HCT116 (cell line): ENCODE results near the gene TENM3. TPM values are rescaled to one million over a fixed set of nuclear protein-coding genes. Genes with fewer than 3 reads are reported as not detected.
A peak's percentile ranks its signal among the peaks of the same experiment; 100 is the strongest.

Experiments
- ATAC-seq: fragments of 200-7000 bp; cut with Tn5 transposase; 2 replicates; pipeline ENCODE4 v1.9.1; 2020; ENCODE audit warnings: mild to moderate bottlenecking, moderate library complexity
- BruUV-seq: library from RNA; stranded (reverse); fragments of 400-500 nt; replicated peaks from 2 replicates; lab custom pipeline; 2021; lab: Mats Ljungman, UMichigan
- CTCF ChIA-PET: fragments of 300-600 bp; sonication (Branson Sonifier 250); formaldehyde crosslinking; loops from one replicate; lab custom pipeline; 2021; ENCODE audit warnings: antibody characterized with exemption; lab: Charles Lee
- POLR2A ChIA-PET: fragments of 300-600, 350-600 bp; sonication (Branson Sonifier 250); formaldehyde crosslinking; loops from one replicate; lab custom pipeline; 2021; ENCODE audit warnings: antibody characterized with exemption; lab: Charles Lee
- RAD21 ChIA-PET, 2 experiments: fragments of 300-600 bp; sonication (Branson Sonifier 250); formaldehyde crosslinking; loops; one replicate each; lab custom pipeline; 2023; ENCODE audit warnings: low total read pairs in 2 of 2; ENCODE audit not compliant: uncharacterized antibody in 2 of 2, unreplicated experiment in 2 of 2, low non-redundant PET in 1 of 2; lab: Charles Lee
- DNase-seq: peaks from one replicate; pipeline ENCODE4 v3.0.0-alpha.2; 2010; ENCODE audit warnings: low read depth, low spot score
- H2AFZ ChIP-seq: fragments of 200-600 bp; shearing (Covaris generic), sonication (generic); 2 replicates; pipeline ENCODE4 v1.6.1; 2017; ENCODE audit warnings: low read depth, mixed run types, mixed read lengths, antibody characterized with exemption, low read length; ENCODE audit not compliant: poor library complexity, severe bottlenecking
- H3K27ac ChIP-seq: 2 replicates; pipeline ENCODE4 v1.5.1; 2012; ENCODE audit warnings: low read depth, low read length
- H3K27me3 ChIP-seq: fragments of 200-600 bp; sonication (generic); 2 replicates; pipeline ENCODE4 v1.6.1; 2016; ENCODE audit warnings: mixed run types, low read length, mixed read lengths; ENCODE audit not compliant: insufficient read depth
- H3K36me3 ChIP-seq, 2 experiments: fragments of 200-500 bp in 1 of 2; fragments of 200-600 bp in 1 of 2; sonication (Bioruptor generic) in 1 of 2; sonication (generic) in 1 of 2; 2 replicates each; pipeline versions ENCODE4 v1.5.1 to v1.6.1; 2014 to 2016; ENCODE audit warnings: low read length in 2 of 2, inconsistent platforms in 1 of 2, mixed read lengths in 1 of 2, mixed run types in 1 of 2; ENCODE audit not compliant: insufficient read depth in 2 of 2, control insufficient read depth in 1 of 2
- H3K4me1 ChIP-seq, 2 experiments: fragments of 200-600 bp in 1 of 2; sonication (generic) in 1 of 2; 2 replicates each; pipeline versions ENCODE4 v1.5.1 to v1.6.1; 2012 to 2017; ENCODE audit warnings: low read length in 2 of 2, inconsistent platforms in 1 of 2, mild to moderate bottlenecking in 1 of 2, mixed read lengths in 1 of 2, mixed run types in 1 of 2, moderate library complexity in 1 of 2; ENCODE audit not compliant: insufficient read depth in 2 of 2, control insufficient read depth in 1 of 2
- H3K4me2 ChIP-seq: fragments of 200-600 bp; sonication (generic); 2 replicates; pipeline ENCODE4 v1.6.1; 2017; ENCODE audit warnings: mixed run types, low read length, mixed read lengths
- H3K4me3 ChIP-seq, 2 experiments: fragments of 200-600 bp in 1 of 2; sonication (generic) in 1 of 2; replicated peaks in 1 of 2; 2 replicates each; pipeline ENCODE4 v1.5.1; 2011 to 2016; ENCODE audit warnings: low read length in 2 of 2, control low read depth in 1 of 2, low read depth in 1 of 2, mild to moderate bottlenecking in 1 of 2, mixed read lengths in 1 of 2, mixed run types in 1 of 2
- H3K79me2 ChIP-seq: fragments of 200-600 bp; sonication (generic); 2 replicates; pipeline ENCODE4 v1.6.1; 2017; ENCODE audit warnings: mild to moderate bottlenecking, mixed run types, low read length, moderate library complexity, mixed read lengths; ENCODE audit not compliant: insufficient read depth
- H3K9ac ChIP-seq: fragments of 200-600 bp; sonication (generic); 2 replicates; pipeline ENCODE4 v1.6.1; 2016; ENCODE audit warnings: low read length, mixed read lengths
- H3K9me2 ChIP-seq: fragments of 200-600 bp; sonication (generic), shearing (Covaris generic); 2 replicates; pipeline ENCODE4 v1.6.1; 2017; ENCODE audit warnings: mixed run types, mild to moderate bottlenecking, moderate library complexity; ENCODE audit not compliant: insufficient read depth
- H3K9me3 ChIP-seq, 2 experiments: fragments of 200-500 bp in 1 of 2; fragments of 200-600 bp in 1 of 2; sonication (Bioruptor generic) in 1 of 2; sonication (generic) in 1 of 2; 2 replicates each; pipeline ENCODE4 v1.6.1; 2014 to 2017; ENCODE audit warnings: low read length in 2 of 2, mixed read lengths in 2 of 2, inconsistent platforms in 1 of 2, low read depth in 1 of 2, mild to moderate bottlenecking in 1 of 2, mixed run types in 1 of 2, moderate library complexity in 1 of 2; ENCODE audit not compliant: control insufficient read depth in 1 of 2, insufficient read depth in 1 of 2
- H4K20me1 ChIP-seq: fragments of 200-600 bp; sonication (generic), shearing (Covaris generic); 2 replicates; pipeline ENCODE4 v1.6.1; 2017; ENCODE audit warnings: mixed run types, mild to moderate bottlenecking, moderate library complexity; ENCODE audit not compliant: insufficient read depth
- EZH2 ChIP-seq: fragments of 200-600 bp; sonication (generic); IDR thresholded peaks from 2 replicates; pipeline ENCODE4 v1.6.1; 2017; ENCODE audit warnings: antibody characterized with exemption, mixed run types
- RAD21 ChIP-seq: IDR thresholded peaks from 2 replicates; pipeline ENCODE4 v1.6.1; 2012; ENCODE audit warnings: low read depth, mild to moderate bottlenecking
- YY1 ChIP-seq: IDR thresholded peaks from 2 replicates; pipeline ENCODE4 v1.6.1; 2011; ENCODE audit warnings: low read length, low read depth, moderate library complexity, mild to moderate bottlenecking; ENCODE audit not compliant: insufficient replicate concordance; ENCODE audit errors: extremely low read depth
- intact Hi-C: fragments of 100-400 bp; cut with micrococcal nuclease; formaldehyde crosslinking; loops from 2 replicates; pipeline ENCODE4 v1.10.0; 2022
- total RNA-seq: library from RNA; stranded (reverse); gene quantifications from one replicate; pipeline ENCODE4 v1.2.1, GENCODE V29; 2021; ENCODE audit not compliant: unreplicated experiment
- TF ChIP-seq, protein P1 (sequence below): IDR thresholded peaks from 2 replicates; pipeline ENCODE4 v1.6.1; 2011; ENCODE audit warnings: mild to moderate bottlenecking, low read length, moderate library complexity; ENCODE audit not compliant: insufficient replicate concordance; ENCODE audit errors: extremely low read depth

Gene TENM3
- total RNA-seq, 1 experiment from 2014 or later, result 0.54 TPM

- ATAC-seq, result no peak
- no peaks in the 10 kb centered on the region for H4K20me1 ChIP-seq
- peaks cover 65% of the 10 kb centered on the region for H3K27me3 ChIP-seq
- TF ChIP-seq EZH2 (0 out of 2 replicates have a peak, but pooled peaks have one; percentile 53), YY1 (no peak)
- TF ChIP-seq, protein P1, sequence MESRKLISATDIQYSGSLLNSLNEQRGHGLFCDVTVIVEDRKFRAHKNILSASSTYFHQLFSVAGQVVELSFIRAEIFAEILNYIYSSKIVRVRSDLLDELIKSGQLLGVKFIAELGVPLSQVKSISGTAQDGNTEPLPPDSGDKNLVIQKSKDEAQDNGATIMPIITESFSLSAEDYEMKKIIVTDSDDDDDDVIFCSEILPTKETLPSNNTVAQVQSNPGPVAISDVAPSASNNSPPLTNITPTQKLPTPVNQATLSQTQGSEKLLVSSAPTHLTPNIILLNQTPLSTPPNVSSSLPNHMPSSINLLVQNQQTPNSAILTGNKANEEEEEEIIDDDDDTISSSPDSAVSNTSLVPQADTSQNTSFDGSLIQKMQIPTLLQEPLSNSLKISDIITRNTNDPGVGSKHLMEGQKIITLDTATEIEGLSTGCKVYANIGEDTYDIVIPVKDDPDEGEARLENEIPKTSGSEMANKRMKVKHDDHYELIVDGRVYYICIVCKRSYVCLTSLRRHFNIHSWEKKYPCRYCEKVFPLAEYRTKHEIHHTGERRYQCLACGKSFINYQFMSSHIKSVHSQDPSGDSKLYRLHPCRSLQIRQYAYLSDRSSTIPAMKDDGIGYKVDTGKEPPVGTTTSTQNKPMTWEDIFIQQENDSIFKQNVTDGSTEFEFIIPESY, result no peak
- H3K79me2 ChIP-seq, result no peaks in the 10 kb centered on the region
- no peaks in the 10 kb centered on the region for H3K4me1 ChIP-seq
- no peak overlapping the region for H3K9ac ChIP-seq
- ChIA-PET POLR2A (no interaction called here), RAD21 (no interaction called here), CTCF (no interaction called here)
- no peak overlapping the region for H3K27ac ChIP-seq
- no peak for DNase-seq
- H3K4me3 ChIP-seq, result no peak overlapping the region
- no TSS peak for BruUV-seq
- H2AFZ ChIP-seq, result no peak overlapping the region
- H3K9me3 ChIP-seq, result no peaks in the 10 kb centered on the region
- H3K36me3 ChIP-seq, result no peaks in the 10 kb centered on the region
- H3K4me2 ChIP-seq, result no peak overlapping the region
- no peaks in the 10 kb centered on the region for H3K9me2 ChIP-seq
- intact Hi-C loops, result no loop called here
These were observed 321.6 kb downstream of the TENM3 start for GRCh38 chr4:182564724-182565369.

DNA sequence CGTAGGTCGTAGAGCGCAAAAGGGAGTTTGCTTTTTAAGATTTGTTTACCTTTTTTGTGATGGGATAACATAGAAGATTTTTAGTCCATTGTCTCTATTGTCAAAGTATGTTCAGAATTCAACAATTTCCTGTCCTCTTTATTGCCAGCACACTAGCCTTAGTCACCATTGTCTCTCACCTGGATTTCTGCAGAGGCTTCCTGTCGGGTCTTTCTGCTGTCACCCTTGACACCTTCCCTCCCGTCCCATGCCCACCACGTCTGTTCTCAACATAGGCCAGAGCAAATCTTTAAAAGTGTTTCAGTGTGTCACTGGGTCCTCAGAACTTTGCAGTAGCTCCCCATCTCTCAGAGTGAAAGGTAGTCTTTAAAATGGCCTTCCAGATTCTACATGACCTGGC, 323.9 kb downstream of the TENM3 start:
- BruUV-seq, result no TSS peak
- peaks cover 58% of the 10 kb centered on the region for H3K27me3 ChIP-seq
- TF ChIP-seq RAD21, result no peak
- ATAC-seq (no peak), DNase-seq (no peak)
- ChIA-PET POLR2A (no interaction called here), CTCF (no interaction called here), RAD21 (no interaction called here)
- H4K20me1 ChIP-seq, result no peaks in the 10 kb centered on the region
- H3K9me3 ChIP-seq, result no peaks in the 10 kb centered on the region
- H3K27ac ChIP-seq, result no peak overlapping the region
- H3K9ac ChIP-seq, result no peak overlapping the region
- intact Hi-C loops, result no loop called here
- H3K4me2 ChIP-seq, result no peak overlapping the region
- H2AFZ ChIP-seq, result no peak overlapping the region
- no peaks in the 10 kb centered on the region for H3K4me1 ChIP-seq
- no peak overlapping the region for H3K4me3 ChIP-seq
- no peaks in the 10 kb centered on the region for H3K36me3 ChIP-seq
- no peaks in the 10 kb centered on the region for H3K79me2 ChIP-seq
- H3K9me2 ChIP-seq, result no peaks in the 10 kb centered on the region
